ENCODE data around the gene MYO16.

- TF ChIP-seq CTCF (IDR thresholded peaks at IDR 0.05; ENCODE audit: low read depth, low read length, poor library complexity, severe bottlenecking) (no peak), EZH2phosphoT487 (IDR thresholded peaks at IDR 0.05; ENCODE audit: borderline replicate concordance, low read length) (no peak)
Observed at GRCh38 chr13:108859197-108860012, 230.0 kb downstream of the MYO16 start.
